GM12878 (cell line): ENCODE data around the gene HSPA12A. TPM values are rescaled to one million over a fixed set of nuclear protein-coding genes. Genes with fewer than 3 reads are reported as not detected.

ENCODE experiments used
- ATAC-seq: fragments of 200-7000 bp; cut with Tn5 transposase; 3 replicates; pipeline ENCODE4 v1.9.1; 2020; ENCODE audit warnings: mild to moderate bottlenecking, moderate library complexity
- BruUV-seq: library from RNA; stranded (reverse); fragments of 400-500 nt; replicated peaks from 2 replicates; lab custom pipeline; 2021; lab: Mats Ljungman, UMichigan
- CTCF ChIA-PET: fragments of 300-600 bp; sonication (Branson Sonifier 250); formaldehyde crosslinking; extraction: SDS; loops from one replicate; lab custom pipeline; 2021; ENCODE audit warnings: inconsistent platforms; lab: Yijun Ruan, JAX
- POLR2A ChIA-PET: fragments of 350-600 bp; formaldehyde crosslinking; extraction: SDS; loops from one replicate; lab custom pipeline; 2021; ENCODE audit warnings: inconsistent platforms; lab: Charles Lee
- RAD21 ChIA-PET: fragments of 300-600 bp; sonication (Branson Sonifier 250); formaldehyde crosslinking; loops from one replicate; lab custom pipeline; 2023; ENCODE audit warnings: antibody characterized with exemption; ENCODE audit not compliant: unreplicated experiment; lab: Charles Lee
- SMC1A ChIA-PET: fragments of 300-600 bp; sonication (Branson Sonifier 250); formaldehyde crosslinking; loops from one replicate; lab custom pipeline; 2023; ENCODE audit not compliant: unreplicated experiment, uncharacterized antibody; lab: Charles Lee
- DNase-seq: peaks from one replicate; pipeline ENCODE4 v3.0.0-alpha.2; 2011; ENCODE audit warnings: low read depth, low spot score
- FAIRE-seq: peaks from 3 replicates; lab custom pipeline; 2011; peaks lifted over from hg19 to GRCh38; lab: Jason Lieb, UNC
- H2AFZ ChIP-seq: 2 replicates; pipeline ENCODE4 v1.6.0; 2011; ENCODE audit warnings: low read depth, low read length, control low read depth; ENCODE audit not compliant: control insufficient read depth
- H3K27ac ChIP-seq: 2 replicates; pipeline ENCODE4 v1.5.1; 2011; ENCODE audit warnings: control low read depth; ENCODE audit not compliant: control insufficient read depth, insufficient read depth
- H3K27me3 ChIP-seq, 2 experiments: replicated peaks in 1 of 2; 2 replicates each; pipeline versions ENCODE4 v1.6.0 to v1.6.1; 2011; ENCODE audit warnings: low read length in 1 of 2; ENCODE audit not compliant: control insufficient read depth in 2 of 2, insufficient read depth in 2 of 2
- H3K36me3 ChIP-seq, 2 experiments: 2 replicates each; pipeline ENCODE4 v1.5.1; 2011; ENCODE audit warnings: low read length in 1 of 2; ENCODE audit not compliant: control insufficient read depth in 2 of 2, insufficient read depth in 2 of 2
- H3K4me1 ChIP-seq: 2 replicates; pipeline ENCODE4 v1.6.1; 2011; ENCODE audit warnings: mild to moderate bottlenecking, low read length, moderate library complexity, mixed read lengths; ENCODE audit not compliant: control insufficient read depth, insufficient read depth
- H3K4me2 ChIP-seq: 2 replicates; pipeline ENCODE4 v1.6.0; 2011; ENCODE audit warnings: control low read depth; ENCODE audit not compliant: control insufficient read depth, insufficient read depth
- H3K4me3 ChIP-seq: fragments of 200-600 bp; sonication (generic); 2 replicates; pipeline ENCODE4 v1.5.1; 2016
- H3K79me2 ChIP-seq: 2 replicates; pipeline ENCODE4 v1.6.0; 2011; ENCODE audit warnings: low read length; ENCODE audit not compliant: control insufficient read depth, insufficient read depth
- H3K9ac ChIP-seq: 2 replicates; pipeline ENCODE4 v1.8.0; 2011; ENCODE audit warnings: low read length, control low read depth, mixed read lengths; ENCODE audit not compliant: control insufficient read depth, insufficient read depth
- H3K9me3 ChIP-seq: replicated peaks from 3 replicates; pipeline ENCODE4 v1.5.1; 2011; ENCODE audit warnings: mild to moderate bottlenecking, low read length; ENCODE audit not compliant: control insufficient read depth, insufficient read depth
- H4K20me1 ChIP-seq: 2 replicates; pipeline ENCODE4 v1.6.0; 2011; ENCODE audit not compliant: control insufficient read depth, insufficient read depth
- ASH2L ChIP-seq: fragments of 300-600, 200-600 bp; sonication (generic); IDR thresholded peaks from 2 replicates; pipeline ENCODE4 v1.6.1; 2017; ENCODE audit warnings: low read depth, mild to moderate bottlenecking, borderline replicate concordance
- DPF2 ChIP-seq: fragments of 450-650 bp; IDR thresholded peaks from 2 replicates; pipeline ENCODE4 v1.6.1; 2017; ENCODE audit warnings: mild to moderate bottlenecking
- IRF3 ChIP-seq: fragments of 450-650 bp; IDR thresholded peaks from 2 replicates; pipeline ENCODE4 v1.6.1; 2014; ENCODE audit warnings: mild to moderate bottlenecking
- JUND ChIP-seq: IDR thresholded peaks from 2 replicates; pipeline ENCODE4 v1.6.1; 2012; ENCODE audit warnings: low read depth, mild to moderate bottlenecking, low read length, improper control_type of control experiment, moderate library complexity
- KAT2A ChIP-seq: conservative IDR thresholded peaks from 2 replicates; pipeline ENCODE4 v1.6.1; 2011; ENCODE audit warnings: low read depth, low read length; ENCODE audit not compliant: control insufficient read depth
- MYB ChIP-seq: fragments of 150-350 bp; IDR thresholded peaks from 2 replicates; pipeline ENCODE4 v1.6.1; 2014; ENCODE audit warnings: mild to moderate bottlenecking, low read depth, low read length, borderline replicate concordance
- NFYB ChIP-seq: IDR thresholded peaks from 2 replicates; pipeline ENCODE4 v1.6.1; 2011; ENCODE audit warnings: low read depth, mild to moderate bottlenecking, low read length, improper control_type of control experiment, moderate library complexity; ENCODE audit not compliant: insufficient read depth
- PBX3 ChIP-seq: IDR thresholded peaks from 2 replicates; pipeline ENCODE4 v1.6.1; 2011; ENCODE audit warnings: mild to moderate bottlenecking, low read depth, low read length, moderate library complexity; ENCODE audit not compliant: insufficient replicate concordance
- RELB ChIP-seq: fragments of 450-650 bp; IDR thresholded peaks from 2 replicates; pipeline ENCODE4 v1.6.1; 2017; ENCODE audit warnings: low read depth, mild to moderate bottlenecking, moderate library complexity
- RUNX3 ChIP-seq: IDR thresholded peaks from 2 replicates; pipeline ENCODE4 v1.6.1; 2012; ENCODE audit warnings: low read length, inconsistent platforms
- ZBTB4 ChIP-seq: fragments of 450-650 bp; formaldehyde crosslinking; IDR thresholded peaks from 2 replicates; pipeline ENCODE4 v1.4.0; 2022; ENCODE audit warnings: mild to moderate bottlenecking, moderate library complexity
- WGBS: methylation state at CpG from one replicate; pipeline ENCODE4 v1.1.6; 2016; ENCODE audit warnings: low lambda C conversion rate; ENCODE audit not compliant: insufficient replicate concordance, insufficient coverage; ENCODE audit errors: missing lambda C conversion rate; 5-methylcytosine and 5-hydroxymethylcytosine counted together
- in situ Hi-C: fragments of 300-500 bp; cut with MboI; formaldehyde crosslinking; loops from 9 replicates; pipeline ENCODE4 v1.14.3; 2018; ENCODE audit warnings: mixed read lengths
- intact Hi-C: fragments of 100-400 bp; cut with micrococcal nuclease; formaldehyde crosslinking; loops from one replicate; pipeline ENCODE4 v1.14.2; 2022; ENCODE audit not compliant: unreplicated experiment
- polyA plus RNA-seq, 11 experiments: library from polyadenylated mRNA; depleted of rRNA in 4 of 11; unstranded in 6 of 11; stranded (reverse) in 5 of 11; fragments of >200 nt; fragmentation: Nextera tagmentation in 4 of 11; fragmentation: Illumina TruSeq in 1 of 11; extraction: Ambion mirVana in 4 of 11; extraction: Trizol in 1 of 11; gene quantifications; 1 replicate in 1 of 11; 2 replicates in 10 of 11; pipeline versions ENCODE4 v1.2.1 to v1.2.3, GENCODE V29; 2011 to 2016; ENCODE audit warnings: inconsistent platforms in 2 of 11, missing spikeins in 2 of 11, low read depth in 1 of 11
- total RNA-seq, 4 experiments: library from RNA; depleted of rRNA in 3 of 4; stranded (reverse); fragments of >200 nt in 3 of 4; fragmentation: Illumina TruSeq in 1 of 4; extraction: Trizol in 1 of 4; gene quantifications; 2 replicates each; pipeline versions ENCODE4 v1.2.1 to v1.2.3, GENCODE V29; 2013 to 2021

Gene HSPA12A
- total and polyA plus RNA-seq, 10 of the 15 experiments (the other 5 are each of a cell fraction or from before 2014, with no cell fraction given): 0.90 to 20.2 (median 2.8) TPM

- 0% methylated on average over 1 of the region's 1 CpG for WGBS
These were observed 104.5 kb downstream of the HSPA12A start for GRCh38 chr10:116637830-116638229.

GRCh38 chr10:116636976-116637375, 105.4 kb downstream of the HSPA12A start:
- FAIRE-seq: no peak
- Histone ChIP-seq H3K4me2 (no peak overlapping the region), H2AFZ (no peak overlapping the region), H3K27me3 (no peaks in the 10 kb centered on the region), H3K36me3 (no peaks in the 10 kb centered on the region), H3K27ac (no peak overlapping the region), H4K20me1 (no peaks in the 10 kb centered on the region), H3K9ac (no peak overlapping the region), H3K4me3 (no peak overlapping the region), H3K4me1 (no peaks in the 10 kb centered on the region), H3K79me2 (no peaks in the 10 kb centered on the region), H3K9me3 (no peaks in the 10 kb centered on the region)
- intact Hi-C loops (no loop called here), in situ Hi-C loops (no loop called here)
- ChIA-PET RAD21 (no interaction called here), POLR2A (no interaction called here), SMC1A (no interaction called here), CTCF (no interaction called here)
- no peak for ATAC-seq
- no TSS peak for BruUV-seq
- 2% methylated on average over 2 of the region's 2 CpGs for WGBS
- no peak for DNase-seq
- no peak for TF ChIP-seq RELB
- TF ChIP-seq PBX3: no peak
- no peak for TF ChIP-seq ASH2L
- TF ChIP-seq MYB: no peak
- TF ChIP-seq NFYB: no peak
- no peak for TF ChIP-seq ZBTB4 (CRISPR knock-in tag)
- no peak for TF ChIP-seq IRF3
- no peak for TF ChIP-seq JUND
- TF ChIP-seq KAT2A: no peak

More at GRCh38 chr10:116637830-116638229, 104.5 kb downstream of the HSPA12A start:
- BruUV-seq: no TSS peak
- TF ChIP-seq DPF2: no peak
- peak; percentile 23; the same call in 1 of the 2 replicates for TF ChIP-seq RUNX3
- TF ChIP-seq, all 136 proteins: peak for 1
- Histone ChIP-seq H3K36me3 (no peaks in the 10 kb centered on the region), H3K9ac (no peak overlapping the region), H3K4me2 (no peak overlapping the region), H3K4me1 (no peaks in the 10 kb centered on the region), H3K9me3 (no peaks in the 10 kb centered on the region), H3K79me2 (no peaks in the 10 kb centered on the region), H3K27ac (no peak overlapping the region), H4K20me1 (no peaks in the 10 kb centered on the region), H2AFZ (no peak overlapping the region), H3K4me3 (no peak overlapping the region), H3K27me3 (no peaks in the 10 kb centered on the region)
- DNase-seq: no peak
- ChIA-PET POLR2A (no interaction called here), SMC1A (interaction anchor here (0.6 kb wide), 1 partner anchor 209 kb away, joined by 3 read pairs; no protein-coding TSS in a partner anchor), RAD21 (no interaction called here), CTCF (no interaction called here)
- in situ Hi-C loops (no loop called here), intact Hi-C loops (no loop called here)
- no peak; the same call in 2 of the 3 replicates for ATAC-seq
- no peak for FAIRE-seq
